NCI-H146 treated with DMSO at 0.1 percent for 48 hours (cell line): ENCODE data around the gene CYSRT1.

ENCODE experiments used
- DNase-seq: peaks from one replicate; lab custom pipeline; 2025; ENCODE audit not compliant: unreplicated experiment; lab: John Stamatoyannopoulos, UW

Gene CYSRT1

GRCh38 chr9:137223078-137223970 lies 1.6 kb upstream of the CYSRT1 start:
- peak; percentile 80 for DNase-seq

GRCh38 chr9:137225699-137226331 lies 841 bp downstream of the CYSRT1 start:
- no peak for DNase-seq

GRCh38 chr9:137226338-137227053 lies 1.5 kb downstream of the CYSRT1 start:
- DNase-seq = no peak

- no peak for DNase-seq
These were observed 2.3 kb downstream of the CYSRT1 start, which contains the start of gene RNF224 for GRCh38 chr9:137227054-137227852. Gene RNF224, plus strand, starts transcription at chr9:137227502. Its CDS starts 834 bp downstream, at chr9:137228336.

GRCh38 chr9:137227853-137228505 lies 3.0 kb downstream of the CYSRT1 start:
- DNase-seq = no peak

- no peak for DNase-seq
These were observed 3.6 kb downstream of the CYSRT1 start for GRCh38 chr9:137228506-137228967.

- no peak for DNase-seq
These were observed 4.3 kb downstream of the CYSRT1 start for GRCh38 chr9:137228968-137229896.

- DNase-seq = no peak
These were observed 5.1 kb downstream of the CYSRT1 start for GRCh38 chr9:137229903-137230704.

GRCh38 chr9:137230705-137231371 lies 5.9 kb downstream of the CYSRT1 start, which contains the start of gene SLC34A3:
Gene SLC34A3, plus strand, starts transcription at chr9:137230901. Its CDS starts 802 bp downstream, at chr9:137231703.
- DNase-seq = no peak

- no peak for DNase-seq
These were observed 6.5 kb downstream of the CYSRT1 start for GRCh38 chr9:137231372-137232039.

- DNase-seq = no peak
These were observed 7.1 kb downstream of the CYSRT1 start for GRCh38 chr9:137232101-137232500.

- no peak for DNase-seq
These were observed 7.5 kb downstream of the CYSRT1 start for GRCh38 chr9:137232510-137232909.

- DNase-seq = no peak
These were observed 8.4 kb downstream of the CYSRT1 start for GRCh38 chr9:137233143-137233980.

- no peak for DNase-seq
These were observed 9.2 kb downstream of the CYSRT1 start for GRCh38 chr9:137234055-137234697.

- no peak for DNase-seq
These were observed 9.9 kb downstream of the CYSRT1 start for GRCh38 chr9:137234758-137235423.
